Measurements from ENCODE around the gene RPS6KC1. TPM values are rescaled to one million over a fixed set of nuclear protein-coding genes. Genes with fewer than 3 reads are reported as not detected.

RPS6KC1 gene
- total RNA-seq, 4 donors from 2014 or later, result 16.1 to 22.6 (median 21.4) TPM

GRCh38 chr1:213320191-213320870 is 269.3 kb downstream of the RPS6KC1 start:
- ATAC-seq (ENCODE audit: low FRiP score), result no peak
- DNase-seq (ENCODE audit: low spot score), result no peak

More at GRCh38 chr1:213320191-213320870, 269.3 kb downstream of the RPS6KC1 start:
- TF ChIP-seq CTCF (IDR thresholded peaks at IDR 0.05), result no peak

Other genes with a start within 250 kb of the RPS6KC1 start
- gene SPATA45, start 203.6 kb upstream of the RPS6KC1 start, total RNA-seq, result not detected
- gene FLVCR1, start 193.0 kb upstream of the RPS6KC1 start, total RNA-seq, result 1 to 10 TPM; 3.2 to 7.2 (median 4.9) TPM
- 1 to 10 TPM in 3 of 4 donors, under 1 TPM in 1; 0.31 to 7.6 (median 1.2) TPM for gene VASH2, start 100.7 kb upstream of the RPS6KC1 start, total RNA-seq
- gene ANGEL2, start 35.4 kb upstream of the RPS6KC1 start, total RNA-seq, result 10 to 100 TPM; 28.7 to 63.4 (median 41.1) TPM